ENCODE data around the gene PLIN5. TPM values are rescaled to one million over a fixed set of nuclear protein-coding genes. Genes with fewer than 3 reads are reported as not detected.

PLIN5 gene
- polyA plus RNA-seq, 1 donor from 2014 or later: 1.3 TPM

- Histone ChIP-seq H3K27me3 (ENCODE audit: insufficient read depth, low read depth, low read length) (no peaks in the 10 kb centered on the region), H3K79me2 (replicated peaks; ENCODE audit: insufficient read depth, low read length) (peaks cover 22% of the 10 kb centered on the region), H3K27ac (ENCODE audit: low read length) (peak overlapping the region; percentile 65), H3K4me2 (ENCODE audit: low read length) (peak overlapping the region; percentile 99), H2AFZ (ENCODE audit: low read depth, low read length) (peak overlapping the region; percentile 27), H3K9me3 (ENCODE audit: low read length) (no peaks in the 10 kb centered on the region), H4K20me1 (ENCODE audit: insufficient read depth) (no peaks in the 10 kb centered on the region), H3K36me3 (ENCODE audit: insufficient read depth, low read length) (no peaks in the 10 kb centered on the region), H3K4me3 (ENCODE audit: low read length) (peak overlapping the region; percentile 88), H3F3A (ENCODE audit: insufficient read depth, low read length, poor library complexity, severe bottlenecking) (peaks cover 3% of the 10 kb centered on the region), H3K9me2 (ENCODE audit: insufficient read depth, low read length) (no peaks in the 10 kb centered on the region), H3K9ac (ENCODE audit: low read length) (peak overlapping the region; percentile 83)
- TF ChIP-seq TAF1 (IDR thresholded peaks at IDR 0.05; ENCODE audit: low read depth) (no peak), EZH2 (IDR thresholded peaks at IDR 0.05; ENCODE audit: borderline replicate concordance, insufficient read depth, low read length, poor library complexity, severe bottlenecking) (no peak), EP300 (conservative IDR thresholded peaks at IDR 0.05; ENCODE audit: poor library complexity, severe bottlenecking) (no peak)
Measured at GRCh38 chr19:4473763-4474513, 61.1 kb downstream of the PLIN5 start.

- Histone ChIP-seq H3K9ac (ENCODE audit: low read length) (peak overlapping the region; percentile 83), H3K9me3 (ENCODE audit: low read length) (no peaks in the 10 kb centered on the region), H3K36me3 (ENCODE audit: insufficient read depth, low read length) (no peaks in the 10 kb centered on the region), H3K4me2 (ENCODE audit: low read length) (peak overlapping the region; percentile 99), H3K27ac (ENCODE audit: low read length) (peak overlapping the region; percentile 5), H3K9me2 (ENCODE audit: insufficient read depth, low read length) (no peaks in the 10 kb centered on the region), H3F3A (ENCODE audit: insufficient read depth, low read length, poor library complexity, severe bottlenecking) (peaks cover 3% of the 10 kb centered on the region), H4K20me1 (ENCODE audit: insufficient read depth) (no peaks in the 10 kb centered on the region), H3K4me3 (ENCODE audit: low read length) (peak overlapping the region; percentile 88), H3K27me3 (ENCODE audit: insufficient read depth, low read depth, low read length) (no peaks in the 10 kb centered on the region), H3K79me2 (replicated peaks; ENCODE audit: insufficient read depth, low read length) (peaks cover 22% of the 10 kb centered on the region), H2AFZ (ENCODE audit: low read depth, low read length) (no peak overlapping the region)
- TF ChIP-seq SMC3 (conservative IDR thresholded peaks at IDR 0.05; ENCODE audit: poor library complexity): no peak
- TF ChIP-seq RAD21 (conservative IDR thresholded peaks at IDR 0.05): no peak
- TF ChIP-seq CTCF (IDR thresholded peaks at IDR 0.05; ENCODE audit: poor library complexity, severe bottlenecking): no peak
- no peak for TF ChIP-seq EP300 (conservative IDR thresholded peaks at IDR 0.05; ENCODE audit: poor library complexity, severe bottlenecking)
- TF ChIP-seq EZH2 (IDR thresholded peaks at IDR 0.05; ENCODE audit: borderline replicate concordance, insufficient read depth, low read length, poor library complexity, severe bottlenecking): no peak
- TF ChIP-seq TAF1 (IDR thresholded peaks at IDR 0.05; ENCODE audit: low read depth): no peak
- TF ChIP-seq REST (IDR thresholded peaks at IDR 0.05; ENCODE audit: borderline replicate concordance): no peak
- TF ChIP-seq POLR2AphosphoS5 (IDR thresholded peaks at IDR 0.05): no peak
- no peak for TF ChIP-seq MXI1 (conservative IDR thresholded peaks at IDR 0.05; ENCODE audit: poor library complexity, severe bottlenecking)
Measured at GRCh38 chr19:4473011-4473762, 61.8 kb downstream of the PLIN5 start.

Other genes starting within 250 kb of the PLIN5 start
- not detected in 2 replicates for gene TMIGD2, start 232.8 kb downstream of the PLIN5 start, polyA plus RNA-seq
- 114 and 158 TPM in 2 replicates for gene FSD1, start 230.6 kb downstream of the PLIN5 start, polyA plus RNA-seq
- 0.16 and 0.62 TPM in 2 replicates for gene STAP2, start 196.4 kb downstream of the PLIN5 start, polyA plus RNA-seq
- 34.8 and 37.0 TPM in 2 replicates for gene MPND, start 191.7 kb downstream of the PLIN5 start, polyA plus RNA-seq
- gene SH3GL1, start 134.7 kb downstream of the PLIN5 start, polyA plus RNA-seq: 25.2 and 28.6 TPM in 2 replicates
- 3.1 and 9.4 TPM in 2 replicates for gene CHAF1A, start 132.6 kb downstream of the PLIN5 start, polyA plus RNA-seq
- 102 and 122 TPM in 2 replicates for gene UBXN6, start 77.4 kb downstream of the PLIN5 start, polyA plus RNA-seq
- 79.7 and 89.1 TPM in 2 replicates for gene HDGFL2, start 62.9 kb downstream of the PLIN5 start, polyA plus RNA-seq
- gene PLIN4, start 16.7 kb downstream of the PLIN5 start, polyA plus RNA-seq: not detected in 2 replicates
- not detected in 2 replicates for gene LRG1, start 4.8 kb upstream of the PLIN5 start, polyA plus RNA-seq
- gene SEMA6B, start 24.5 kb upstream of the PLIN5 start, polyA plus RNA-seq: 21.6 and 27.1 TPM in 2 replicates
- 0.99 and 1.6 TPM in 2 replicates for gene TNFAIP8L1, start 104.3 kb upstream of the PLIN5 start, polyA plus RNA-seq
- gene MYDGF, start 135.1 kb upstream of the PLIN5 start, polyA plus RNA-seq: 73.2 and 92.7 TPM in 2 replicates
- 11.7 and 34.9 TPM in 2 replicates for gene DPP9, start 188.6 kb upstream of the PLIN5 start, polyA plus RNA-seq

Data from neural cell (in vitro differentiated cells).